ENCODE measurements around the gene CCL11. TPM values are rescaled to one million over a fixed set of nuclear protein-coding genes. Genes with fewer than 3 reads are reported as not detected.

Gene CCL11
- total RNA-seq (2022) (not detected in 2 replicates), Bru-seq, nascent RNA (not detected), BruChase-seq, experiment 1, labeled RNA remaining after a 2-hour chase (not detected), BruChase-seq, experiment 2, labeled RNA remaining after a 6-hour chase (not detected)
- long read RNA-seq = 0 reads

- no peaks in the 10 kb centered on the region for H3K4me1 Mint-ChIP-seq (ENCODE audit: low read depth, unreplicated experiment)
- H3K4me1 ChIP-seq = no peaks in the 10 kb centered on the region
- BruUV-seq (replicated peaks) = no TSS peak
- no peaks in the 10 kb centered on the region for H3K36me3 Mint-ChIP-seq (ENCODE audit: insufficient read depth, unreplicated experiment)
- no peaks in the 10 kb centered on the region for H3K36me3 ChIP-seq (ENCODE audit: control insufficient read depth, insufficient read depth, low read length)
- no peak within 1 kb of the TSS for H3K27ac Mint-ChIP-seq (ENCODE audit: unreplicated experiment)
- ChIA-PET POLR2A (no interaction called here), CTCF (no interaction called here)
- intact Hi-C loops (cut with micrococcal nuclease; ENCODE audit: unreplicated experiment) = no loop called here
- H3K4me3 ChIP-seq (ENCODE audit: low read depth, low read length) = no peak within 1 kb of the TSS
- no peaks in the 10 kb centered on the region for H3K9me3 ChIP-seq
- H3K9me3 Mint-ChIP-seq (ENCODE audit: unreplicated experiment) = no peaks in the 10 kb centered on the region
- no peak for TF ChIP-seq CTCF (IDR thresholded peaks at IDR 0.05; ENCODE audit: insufficient read depth in 1 of 2, low read depth in 1 of 2, low read length in 1 of 2, severe bottlenecking in 1 of 2, unreplicated experiment in 1 of 2)
- no peaks in the 10 kb centered on the region for H3K27me3 ChIP-seq (replicated peaks; ENCODE audit: control insufficient read depth, insufficient read depth, low read length)
- H3K4me3 Mint-ChIP-seq (ENCODE audit: unreplicated experiment) = no peak within 1 kb of the TSS
- H3K27me3 Mint-ChIP-seq (ENCODE audit: insufficient read depth, unreplicated experiment) = peaks cover 3% of the 10 kb centered on the region
- no peak for DNase-seq
Observed at GRCh38 chr17:34285286-34285792, at the start of gene CCL11. CCL11 (plus strand) TSS chr17:34285742; CDS start chr17:34285809, 67 bp downstream.

GRCh38 chr17:34236281-34236892 lies 49.2 kb upstream of the CCL11 start:
- BruUV-seq (replicated peaks) = no TSS peak
- Histone ChIP-seq H3K36me3 (ENCODE audit: control insufficient read depth, insufficient read depth, low read length) (no peaks in the 10 kb centered on the region), H3K4me1 (peaks cover 17% of the 10 kb centered on the region; the same call in 1 of the 2 replicates), H3K9me3 (no peaks in the 10 kb centered on the region), H3K27me3 (replicated peaks; ENCODE audit: control insufficient read depth, insufficient read depth, low read length) (no peaks in the 10 kb centered on the region), H3K4me3 (ENCODE audit: low read depth, low read length) (no peak overlapping the region)
- no peak for TF ChIP-seq CTCF (IDR thresholded peaks at IDR 0.05; ENCODE audit: insufficient read depth in 1 of 2, low read depth in 1 of 2, low read length in 1 of 2, severe bottlenecking in 1 of 2, unreplicated experiment in 1 of 2)
- ChIA-PET POLR2A (no interaction called here), CTCF (interaction anchor here (1.9 kb wide), 1 partner anchor 125 kb away, joined by 6 read pairs; no protein-coding TSS in a partner anchor)
- Mint-ChIP-seq H3K27me3 (ENCODE audit: insufficient read depth, unreplicated experiment) (peaks cover 7% of the 10 kb centered on the region), H3K36me3 (ENCODE audit: insufficient read depth, unreplicated experiment) (peaks cover 6% of the 10 kb centered on the region), H3K4me3 (ENCODE audit: unreplicated experiment) (no peak overlapping the region), H3K27ac (ENCODE audit: unreplicated experiment) (no peak overlapping the region), H3K9me3 (ENCODE audit: unreplicated experiment) (no peaks in the 10 kb centered on the region), H3K4me1 (ENCODE audit: low read depth, unreplicated experiment) (no peaks in the 10 kb centered on the region)
- intact Hi-C loops (cut with micrococcal nuclease; ENCODE audit: unreplicated experiment) = no loop called here
- no peak for DNase-seq

- peaks cover 8% of the 10 kb centered on the region for H3K27me3 Mint-ChIP-seq (ENCODE audit: insufficient read depth, unreplicated experiment)
- CTCF ChIA-PET = no interaction called here
- TF ChIP-seq CTCF (IDR thresholded peaks at IDR 0.05; ENCODE audit: insufficient read depth in 1 of 2, low read depth in 1 of 2, low read length in 1 of 2, severe bottlenecking in 1 of 2, unreplicated experiment in 1 of 2) = no peak
Observed at GRCh38 chr17:34237458-34237857, 48.1 kb upstream of the CCL11 start.

More at GRCh38 chr17:34237458-34237857, 48.1 kb upstream of the CCL11 start:
- Mint-ChIP-seq H3K36me3 (ENCODE audit: insufficient read depth, unreplicated experiment) (peaks cover 6% of the 10 kb centered on the region), H3K9me3 (ENCODE audit: unreplicated experiment) (no peaks in the 10 kb centered on the region), H3K27ac (ENCODE audit: unreplicated experiment) (no peak overlapping the region), H3K4me3 (ENCODE audit: unreplicated experiment) (no peak overlapping the region), H3K4me1 (ENCODE audit: low read depth, unreplicated experiment) (no peaks in the 10 kb centered on the region)
- Histone ChIP-seq H3K4me1 (peaks cover 17% of the 10 kb centered on the region; the same call in 1 of the 2 replicates), H3K27me3 (replicated peaks; ENCODE audit: control insufficient read depth, insufficient read depth, low read length) (no peaks in the 10 kb centered on the region), H3K36me3 (ENCODE audit: control insufficient read depth, insufficient read depth, low read length) (no peaks in the 10 kb centered on the region), H3K4me3 (ENCODE audit: low read depth, low read length) (no peak overlapping the region), H3K9me3 (no peaks in the 10 kb centered on the region)
- no TSS peak for BruUV-seq (replicated peaks)
- POLR2A ChIA-PET = no interaction called here
- intact Hi-C loops (cut with micrococcal nuclease; ENCODE audit: unreplicated experiment) = no loop called here
- DNase-seq = no peak
